C4-2B (cell line): ENCODE results near the gene ZFAND3.

Source experiments
- ZFX ChIP-seq: fragments of 450-650 bp; IDR thresholded peaks from 2 replicates; pipeline ENCODE4 v1.6.1; 2017
- TF ChIP-seq, protein P1 (sequence below): fragments of 450-650 bp; conservative IDR thresholded peaks from 2 replicates; pipeline ENCODE4 v1.5.1; 2017; ENCODE audit warnings: mild to moderate bottlenecking

GRCh38 chr6:37838219-37838921, 18.8 kb downstream of the ZFAND3 start:
- TF ChIP-seq, protein P1, sequence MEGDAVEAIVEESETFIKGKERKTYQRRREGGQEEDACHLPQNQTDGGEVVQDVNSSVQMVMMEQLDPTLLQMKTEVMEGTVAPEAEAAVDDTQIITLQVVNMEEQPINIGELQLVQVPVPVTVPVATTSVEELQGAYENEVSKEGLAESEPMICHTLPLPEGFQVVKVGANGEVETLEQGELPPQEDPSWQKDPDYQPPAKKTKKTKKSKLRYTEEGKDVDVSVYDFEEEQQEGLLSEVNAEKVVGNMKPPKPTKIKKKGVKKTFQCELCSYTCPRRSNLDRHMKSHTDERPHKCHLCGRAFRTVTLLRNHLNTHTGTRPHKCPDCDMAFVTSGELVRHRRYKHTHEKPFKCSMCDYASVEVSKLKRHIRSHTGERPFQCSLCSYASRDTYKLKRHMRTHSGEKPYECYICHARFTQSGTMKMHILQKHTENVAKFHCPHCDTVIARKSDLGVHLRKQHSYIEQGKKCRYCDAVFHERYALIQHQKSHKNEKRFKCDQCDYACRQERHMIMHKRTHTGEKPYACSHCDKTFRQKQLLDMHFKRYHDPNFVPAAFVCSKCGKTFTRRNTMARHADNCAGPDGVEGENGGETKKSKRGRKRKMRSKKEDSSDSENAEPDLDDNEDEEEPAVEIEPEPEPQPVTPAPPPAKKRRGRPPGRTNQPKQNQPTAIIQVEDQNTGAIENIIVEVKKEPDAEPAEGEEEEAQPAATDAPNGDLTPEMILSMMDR = no peak
- no peak for TF ChIP-seq ZFX
